ENCODE data around the gene FCN1.

DNA sequence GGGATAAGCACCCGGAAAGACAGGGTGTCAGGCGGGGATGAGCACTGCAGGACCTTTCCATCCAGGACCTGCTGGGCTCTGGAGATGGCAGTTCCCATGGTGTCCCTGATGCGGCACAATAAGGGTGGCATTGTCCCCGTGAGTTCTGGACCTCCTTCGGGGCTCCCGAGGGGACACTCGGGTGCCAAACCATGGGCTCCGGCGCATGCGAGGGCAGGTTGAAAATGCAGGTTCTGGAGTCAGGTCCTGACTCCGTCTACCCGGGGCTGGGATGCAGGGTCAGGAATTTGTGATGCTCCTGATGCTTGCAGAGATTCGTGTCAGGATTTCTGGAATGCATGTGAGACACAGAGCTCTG is 36.4 kb downstream of the FCN1 start:
- TF ChIP-seq CTCF (conservative IDR thresholded peaks at IDR 0.05; ENCODE audit: low read depth, low read length) (no peak), EZH2 (IDR thresholded peaks at IDR 0.05; ENCODE audit: low read length, unreplicated experiment) (no peak), EZH2phosphoT487 (IDR thresholded peaks at IDR 0.05; ENCODE audit: borderline replicate concordance, low read length) (no peak)
